ENCODE data around the gene EPHX1. TPM values are rescaled to one million over a fixed set of nuclear protein-coding genes. Genes with fewer than 3 reads are reported as not detected.
"Not testable (repeated sequence)": the region's sequence is repeated elsewhere in the genome, so short reads cannot be mapped to it uniquely, and the experiment has no call there.

EPHX1 gene
- total RNA-seq: 100 to 1,000 TPM in 3 of 4 donors, 10 to 100 TPM in 1; 89.0 to 177 (median 156) TPM

DNA sequence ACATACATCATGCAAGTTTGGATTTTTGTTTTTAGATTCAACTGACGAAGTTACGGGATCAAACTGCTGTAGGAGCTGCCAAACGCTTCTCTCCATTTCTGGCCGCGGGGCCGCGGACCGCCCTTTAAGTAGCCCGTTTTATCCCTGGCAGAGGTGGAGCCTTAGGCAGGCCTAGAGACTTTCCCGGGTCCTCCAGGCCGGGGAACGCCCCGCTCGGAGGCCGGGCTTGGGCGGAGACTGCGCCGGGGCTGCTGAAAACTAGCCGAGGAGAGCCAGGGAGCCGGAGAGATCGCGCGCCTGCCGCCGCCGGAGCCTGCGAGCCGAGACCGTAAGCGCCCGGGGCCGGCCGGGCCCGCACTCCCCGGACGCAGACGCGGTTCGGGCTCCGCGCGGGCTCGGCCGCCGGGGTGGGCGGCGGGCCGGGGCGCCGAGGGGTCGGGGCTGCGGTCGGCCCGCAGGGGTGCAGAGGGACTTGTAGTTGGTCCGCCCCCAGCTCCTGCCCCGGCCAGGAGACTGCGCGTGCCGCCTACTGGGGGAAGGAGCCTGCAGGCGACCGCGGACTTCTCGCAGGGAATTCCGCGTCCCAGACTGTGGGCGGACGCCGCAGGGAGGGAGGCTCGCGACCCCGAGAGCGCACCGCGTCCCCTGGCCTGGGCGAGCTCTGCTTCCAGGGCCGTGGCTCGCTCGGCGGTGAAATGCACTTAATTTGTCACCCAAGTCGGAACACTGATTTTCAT is at the start of gene EPHX1:
Gene EPHX1 (plus strand): TSS at position 283 of the 737 bp plus-strand sequence. CDS start 18,606 bp downstream, outside the sequence.
- ATAC-seq (ENCODE audit: low FRiP score) (peak; percentile 89), DNase-seq (ENCODE audit: low spot score) (peak; percentile 41)
- TF ChIP-seq, protein P1, sequence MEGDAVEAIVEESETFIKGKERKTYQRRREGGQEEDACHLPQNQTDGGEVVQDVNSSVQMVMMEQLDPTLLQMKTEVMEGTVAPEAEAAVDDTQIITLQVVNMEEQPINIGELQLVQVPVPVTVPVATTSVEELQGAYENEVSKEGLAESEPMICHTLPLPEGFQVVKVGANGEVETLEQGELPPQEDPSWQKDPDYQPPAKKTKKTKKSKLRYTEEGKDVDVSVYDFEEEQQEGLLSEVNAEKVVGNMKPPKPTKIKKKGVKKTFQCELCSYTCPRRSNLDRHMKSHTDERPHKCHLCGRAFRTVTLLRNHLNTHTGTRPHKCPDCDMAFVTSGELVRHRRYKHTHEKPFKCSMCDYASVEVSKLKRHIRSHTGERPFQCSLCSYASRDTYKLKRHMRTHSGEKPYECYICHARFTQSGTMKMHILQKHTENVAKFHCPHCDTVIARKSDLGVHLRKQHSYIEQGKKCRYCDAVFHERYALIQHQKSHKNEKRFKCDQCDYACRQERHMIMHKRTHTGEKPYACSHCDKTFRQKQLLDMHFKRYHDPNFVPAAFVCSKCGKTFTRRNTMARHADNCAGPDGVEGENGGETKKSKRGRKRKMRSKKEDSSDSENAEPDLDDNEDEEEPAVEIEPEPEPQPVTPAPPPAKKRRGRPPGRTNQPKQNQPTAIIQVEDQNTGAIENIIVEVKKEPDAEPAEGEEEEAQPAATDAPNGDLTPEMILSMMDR (IDR thresholded peaks at IDR 0.05): no peak

DNA sequence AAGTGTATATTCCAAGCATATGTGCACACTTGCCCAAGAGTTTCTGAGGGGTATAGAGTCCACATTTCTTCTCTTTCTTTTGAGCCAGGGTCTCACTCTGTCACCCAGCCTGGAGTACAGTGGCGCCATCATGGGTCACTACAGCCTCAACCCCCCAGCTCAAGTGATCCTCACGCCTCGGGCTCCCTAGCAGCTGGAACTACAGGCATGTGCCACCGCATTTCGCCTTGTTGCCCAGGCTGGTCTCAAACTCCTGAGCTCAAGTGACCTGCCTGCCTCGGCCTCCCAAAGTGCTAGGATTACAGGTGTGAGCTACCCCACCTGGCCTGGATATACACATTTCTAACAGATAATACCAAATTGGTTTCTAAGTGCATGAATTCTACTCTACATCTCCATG is 49.4 kb upstream of the EPHX1 start:
- ATAC-seq (ENCODE audit: low FRiP score): no peak
- TF ChIP-seq, protein P1 (IDR thresholded peaks at IDR 0.05): no peak
- no peak for DNase-seq (ENCODE audit: low spot score)

DNA sequence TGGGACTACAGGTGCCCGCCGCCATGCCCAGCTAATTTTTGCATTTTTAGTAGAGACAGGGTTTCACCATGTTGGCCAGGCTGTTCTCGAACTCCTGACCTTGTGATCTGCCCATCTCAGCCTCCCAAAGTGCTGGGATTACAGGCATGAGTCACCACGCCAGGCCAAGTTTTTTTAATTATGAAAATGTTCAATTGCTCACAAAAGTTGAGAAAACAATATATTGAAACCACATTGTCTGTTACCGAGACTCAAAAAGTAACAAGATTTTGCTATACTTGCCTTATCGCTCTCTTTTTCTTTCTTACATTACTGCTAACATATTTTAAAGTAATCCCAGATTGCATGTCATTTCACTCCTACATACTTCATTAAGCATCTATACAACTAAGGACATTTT is 48.5 kb upstream of the EPHX1 start:
- DNase-seq (ENCODE audit: low spot score); ATAC-seq (ENCODE audit: low FRiP score): not testable (repeated sequence)

DNA sequence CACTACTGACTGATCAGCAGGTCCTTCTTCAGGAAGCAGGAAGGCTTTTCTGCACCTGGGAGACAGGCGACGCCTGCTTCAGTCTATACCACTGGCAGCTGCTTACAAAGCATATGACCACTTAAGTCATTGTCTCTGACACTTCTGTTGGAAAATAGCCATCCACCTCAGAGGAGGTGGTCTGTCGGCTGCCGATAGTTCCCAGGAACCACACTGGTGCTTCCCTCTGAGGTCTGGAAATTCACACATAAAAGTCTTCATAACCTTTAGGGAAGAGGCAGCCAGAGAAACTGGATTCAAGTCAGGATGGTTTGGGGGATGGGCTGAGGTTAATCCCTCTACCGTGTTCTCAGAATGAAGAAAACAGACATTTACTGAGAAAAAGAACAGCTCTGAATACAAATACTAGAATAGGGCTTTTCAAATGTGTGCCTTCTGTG is 47.9 kb upstream of the EPHX1 start:
- TF ChIP-seq, protein P1 (IDR thresholded peaks at IDR 0.05): no peak
- DNase-seq (ENCODE audit: low spot score) (no peak), ATAC-seq (ENCODE audit: low FRiP score) (no peak)

DNA sequence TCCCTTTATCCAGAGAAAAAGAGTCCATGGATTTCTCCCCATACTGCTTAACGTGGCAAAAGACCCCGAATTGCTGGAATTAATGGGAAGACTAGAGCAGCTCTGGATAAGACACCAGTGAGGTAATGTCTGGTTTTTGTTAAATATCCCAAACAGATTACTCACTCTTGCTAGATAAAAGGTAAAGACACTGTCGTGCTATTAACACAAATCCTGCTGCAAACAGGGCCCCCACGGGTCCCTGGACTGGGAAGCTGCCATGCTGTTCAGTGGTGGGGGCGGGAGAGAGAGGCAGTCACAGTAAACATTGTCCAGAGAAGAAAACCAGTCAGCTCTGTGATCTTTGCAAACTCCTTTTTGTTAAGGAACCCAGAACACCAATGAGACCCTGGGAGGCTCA is 47.5 kb upstream of the EPHX1 start:
- ATAC-seq (ENCODE audit: low FRiP score) (no peak), DNase-seq (ENCODE audit: low spot score) (no peak)
- TF ChIP-seq, protein P1 (IDR thresholded peaks at IDR 0.05): no peak

DNA sequence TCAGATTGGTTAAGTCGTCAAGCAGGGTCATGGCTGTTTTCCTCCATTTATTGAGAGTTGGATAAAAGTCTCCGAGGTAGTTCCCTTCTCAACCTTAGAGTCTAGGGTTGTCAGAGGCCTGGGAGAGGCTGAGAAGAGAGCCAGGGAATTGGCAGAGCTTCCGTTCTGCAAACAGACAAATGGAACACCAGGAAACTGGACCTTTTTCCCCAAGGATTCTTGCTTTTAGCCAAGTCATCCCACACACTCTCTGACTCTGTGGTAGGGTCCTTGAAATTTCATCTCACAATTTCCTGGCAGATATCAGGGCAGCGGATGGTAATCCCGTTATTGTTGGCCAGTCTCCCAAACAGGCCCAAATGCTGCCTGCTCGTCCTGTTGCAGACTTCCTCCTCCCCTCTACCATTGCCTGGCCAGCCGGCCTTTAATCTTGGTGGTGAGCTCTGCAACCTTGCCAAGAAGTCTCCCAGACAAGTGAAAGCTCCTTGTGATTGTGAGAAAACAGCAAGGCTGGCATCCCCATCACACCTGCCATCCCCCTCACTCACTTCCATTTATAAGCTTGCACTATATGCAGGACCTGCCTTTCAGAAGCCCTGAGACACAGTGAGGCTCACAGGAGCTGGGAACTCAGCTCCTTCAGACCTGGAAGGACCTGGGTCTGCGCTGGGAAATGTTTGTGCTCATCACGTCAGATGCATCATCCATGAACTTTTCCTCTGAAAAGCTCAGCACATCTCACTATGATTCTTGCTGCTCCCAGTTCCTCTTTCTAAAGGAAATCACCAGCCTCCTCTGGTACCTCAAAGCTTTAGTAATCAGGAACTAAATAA is 46.0 kb upstream of the EPHX1 start:
- ATAC-seq (ENCODE audit: low FRiP score) (peak; percentile 55), DNase-seq (ENCODE audit: low spot score) (no peak)
- TF ChIP-seq, protein P1 (IDR thresholded peaks at IDR 0.05): no peak

DNA sequence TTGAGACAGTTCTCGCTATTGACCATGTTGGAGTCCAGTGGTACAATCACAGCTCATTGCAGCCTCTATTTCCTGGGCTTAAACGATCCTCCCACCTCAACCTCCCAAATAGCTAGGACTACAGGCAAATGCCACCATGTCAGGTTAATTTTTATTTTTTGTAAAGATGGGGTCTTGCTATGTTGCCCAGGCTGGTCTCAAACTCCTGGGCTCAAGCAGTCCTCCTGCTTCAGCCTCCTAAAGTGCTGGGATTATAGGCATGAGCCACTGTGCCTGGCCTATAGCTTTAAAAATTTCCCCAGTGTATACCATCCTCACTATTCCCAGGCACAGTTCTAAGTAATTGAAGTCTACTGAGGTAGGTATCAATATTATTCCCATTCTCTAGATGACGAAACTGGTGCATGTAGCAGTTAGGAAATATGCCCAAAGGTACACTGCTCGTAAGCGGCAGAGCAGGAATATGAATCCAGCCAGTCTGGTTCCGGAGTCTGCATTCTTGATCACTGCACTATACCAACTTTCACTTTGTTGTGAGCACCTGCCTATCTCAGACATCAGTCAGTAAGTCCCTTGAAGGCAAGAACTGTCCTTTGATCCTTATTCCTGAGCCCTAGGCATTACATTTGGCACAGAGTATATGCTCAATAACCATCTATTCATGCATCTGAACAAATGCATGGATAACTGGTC is 43.8 kb upstream of the EPHX1 start:
- ATAC-seq (ENCODE audit: low FRiP score): no peak
- no peak for DNase-seq (ENCODE audit: low spot score)

More for the DNA sequence above, 43.8 kb upstream of the EPHX1 start:
- TF ChIP-seq, protein P1 (IDR thresholded peaks at IDR 0.05): no peak
